GM21717 (cell line): ENCODE data around the gene TMEM259.

Experiments used
- ATAC-seq: cut with Tn5 transposase; IDR thresholded peaks from one replicate; pipeline ENCODE4 v1.9.1; 2021; ENCODE audit warnings: mild to moderate bottlenecking, moderate library complexity; ENCODE audit not compliant: unreplicated experiment

TMEM259 gene

GRCh38 chr19:990119-990571 is 30.8 kb downstream of the TMEM259 start:
- no peak for ATAC-seq

GRCh38 chr19:989381-990081 is 31.4 kb downstream of the TMEM259 start:
- ATAC-seq: no peak

GRCh38 chr19:988510-988909 is 32.4 kb downstream of the TMEM259 start:
- ATAC-seq: no peak

GRCh38 chr19:988081-988480 is 32.8 kb downstream of the TMEM259 start:
- no peak for ATAC-seq

- ATAC-seq: no peak
These were observed 34.8 kb downstream of the TMEM259 start for GRCh38 chr19:986083-986482.

- peak; percentile 52 for ATAC-seq
These were observed 36.6 kb downstream of the TMEM259 start, which contains the start of gene WDR18 for GRCh38 chr19:984165-984967. WDR18 (plus strand) TSS chr19:984345; CDS start chr19:984354, 9 bp downstream.

GRCh38 chr19:982567-983170 is 38.3 kb downstream of the TMEM259 start:
- ATAC-seq: no peak

- ATAC-seq: no peak
These were observed 40.6 kb downstream of the TMEM259 start for GRCh38 chr19:980133-980998.

GRCh38 chr19:979318-979741 is 41.6 kb downstream of the TMEM259 start:
- no peak for ATAC-seq

- no peak for ATAC-seq
These were observed 43.9 kb downstream of the TMEM259 start for GRCh38 chr19:977058-977464.

- no peak for ATAC-seq
These were observed 44.4 kb downstream of the TMEM259 start for GRCh38 chr19:976476-976875.

GRCh38 chr19:974564-975257 is 46.2 kb downstream of the TMEM259 start:
- no peak for ATAC-seq

- ATAC-seq: no peak
These were observed 47.0 kb downstream of the TMEM259 start for GRCh38 chr19:973726-974563.

GRCh38 chr19:972281-972680 is 48.6 kb downstream of the TMEM259 start:
- no peak for ATAC-seq

GRCh38 chr19:971795-972194 is 49.1 kb downstream of the TMEM259 start:
- ATAC-seq: no peak

GRCh38 chr19:970695-971094 is 50.2 kb downstream of the TMEM259 start:
- ATAC-seq: no peak

- ATAC-seq: no peak
These were observed 54.3 kb downstream of the TMEM259 start for GRCh38 chr19:966485-967088.

GRCh38 chr19:964761-965694 is 55.9 kb downstream of the TMEM259 start:
- no peak for ATAC-seq
